Astrocyte (in vitro differentiated cells and primary cell): Measurements from ENCODE around the gene NDOR1. TPM values are rescaled to one million over a fixed set of nuclear protein-coding genes. Genes with fewer than 3 reads are reported as not detected.
"Not testable (repeated sequence)": the region's sequence is repeated elsewhere in the genome, so short reads cannot be mapped to it uniquely, and the experiment has no call there.

Experiments used
- DNase-seq: peaks from one replicate; pipeline ENCODE4 v3.0.0-alpha.2; 2010; ENCODE audit warnings: low read depth
- FAIRE-seq: peaks from 2 replicates; lab custom pipeline; 2011; peaks lifted over from hg19 to GRCh38; lab: Jason Lieb, UNC
- H2AFZ ChIP-seq: 2 replicates; pipeline ENCODE4 v1.6.0; 2012; ENCODE audit warnings: low read depth, low read length, inconsistent platforms
- H3K27ac ChIP-seq: 2 replicates; pipeline ENCODE4 v1.5.1; 2011; ENCODE audit warnings: low read depth, low read length, inconsistent platforms
- H3K27me3 ChIP-seq: 2 replicates; pipeline ENCODE4 v1.6.0; 2011; ENCODE audit warnings: low read length, inconsistent platforms; ENCODE audit not compliant: insufficient read depth
- H3K36me3 ChIP-seq: 2 replicates; pipeline ENCODE4 v1.5.1; 2011; ENCODE audit warnings: low read length, inconsistent platforms; ENCODE audit not compliant: insufficient read depth
- H3K4me1 ChIP-seq: 2 replicates; pipeline ENCODE4 v1.5.1; 2011; ENCODE audit warnings: low read length, inconsistent platforms; ENCODE audit not compliant: insufficient read depth
- H3K4me2 ChIP-seq: 2 replicates; pipeline ENCODE4 v1.6.0; 2012; ENCODE audit warnings: low read length, inconsistent platforms
- H3K4me3 ChIP-seq: 2 replicates; pipeline ENCODE4 v1.5.1; 2011; ENCODE audit warnings: low read depth, mild to moderate bottlenecking, low read length, inconsistent platforms; ENCODE audit not compliant: insufficient read depth
- H3K79me2 ChIP-seq: 2 replicates; pipeline ENCODE4 v1.6.0; 2012; ENCODE audit warnings: mild to moderate bottlenecking, low read length, inconsistent platforms; ENCODE audit not compliant: insufficient read depth
- H3K9ac ChIP-seq: 2 replicates; pipeline ENCODE4 v1.6.0; 2012; ENCODE audit warnings: mild to moderate bottlenecking, low read length, inconsistent platforms
- H3K9me3 ChIP-seq: 2 replicates; pipeline ENCODE4 v1.5.1; 2012; ENCODE audit warnings: low read depth, mild to moderate bottlenecking, low read length, inconsistent platforms; ENCODE audit not compliant: insufficient read depth
- H4K20me1 ChIP-seq: 2 replicates; pipeline ENCODE4 v1.6.0; 2012; ENCODE audit warnings: low read length, inconsistent platforms; ENCODE audit not compliant: insufficient read depth
- H3K27ac Mint-ChIP-seq: one replicate; pipeline ENCODE4 v1.8.0; 2021; ENCODE audit warnings: mild to moderate bottlenecking, mixed read lengths; ENCODE audit not compliant: unreplicated experiment
- H3K27me3 Mint-ChIP-seq: one replicate; pipeline ENCODE4 v1.8.0; 2021; ENCODE audit warnings: low read depth, mixed read lengths; ENCODE audit not compliant: unreplicated experiment
- H3K36me3 Mint-ChIP-seq: one replicate; pipeline ENCODE4 v1.8.0; 2021; ENCODE audit warnings: low read depth, mixed read lengths; ENCODE audit not compliant: unreplicated experiment
- H3K4me1 Mint-ChIP-seq: one replicate; pipeline ENCODE4 v1.8.0; 2021; ENCODE audit warnings: low read depth, mixed read lengths; ENCODE audit not compliant: unreplicated experiment
- H3K4me3 Mint-ChIP-seq: one replicate; pipeline ENCODE4 v1.8.0; 2021; ENCODE audit warnings: mild to moderate bottlenecking, moderate library complexity, mixed read lengths; ENCODE audit not compliant: unreplicated experiment
- H3K9me3 Mint-ChIP-seq: one replicate; pipeline ENCODE4 v1.8.0; 2021; ENCODE audit warnings: mild to moderate bottlenecking, mixed read lengths; ENCODE audit not compliant: unreplicated experiment
- EZH2 ChIP-seq: IDR thresholded peaks from 2 replicates; pipeline ENCODE4 v1.6.1; 2012; ENCODE audit warnings: mild to moderate bottlenecking, low read length, inconsistent platforms; ENCODE audit not compliant: insufficient read depth
- total RNA-seq: library from RNA; stranded (reverse); gene quantifications from 2 replicates; pipeline ENCODE4 v1.2.1, GENCODE V29; 2021
- TF ChIP-seq, protein P1 (sequence below): IDR thresholded peaks from 2 replicates; pipeline ENCODE4 v1.5.1; 2011; ENCODE audit warnings: low read depth, mild to moderate bottlenecking, inconsistent platforms, low read length, moderate library complexity; ENCODE audit not compliant: insufficient read depth

The NDOR1 gene
- total RNA-seq, 1 donor from 2014 or later, result 14.5 TPM

GRCh38 chr9:137262173-137262908 is 56.8 kb downstream of the NDOR1 start:
- not testable (repeated sequence) for H3K4me2 ChIP-seq, H3K36me3 Mint-ChIP-seq, FAIRE-seq, H2AFZ ChIP-seq, H3K27me3 ChIP-seq, H3K4me1 ChIP-seq, H3K36me3 ChIP-seq, H3K27me3 Mint-ChIP-seq, H3K9me3 Mint-ChIP-seq, H3K27ac Mint-ChIP-seq, H3K4me3 Mint-ChIP-seq, H3K9ac ChIP-seq, H3K4me1 Mint-ChIP-seq, H3K9me3 ChIP-seq, H3K27ac ChIP-seq, H3K4me3 ChIP-seq
- Histone ChIP-seq H4K20me1 (peaks cover 15% of the 10 kb centered on the region), H3K79me2 (peaks cover 28% of the 10 kb centered on the region)
- TF ChIP-seq, protein P1, sequence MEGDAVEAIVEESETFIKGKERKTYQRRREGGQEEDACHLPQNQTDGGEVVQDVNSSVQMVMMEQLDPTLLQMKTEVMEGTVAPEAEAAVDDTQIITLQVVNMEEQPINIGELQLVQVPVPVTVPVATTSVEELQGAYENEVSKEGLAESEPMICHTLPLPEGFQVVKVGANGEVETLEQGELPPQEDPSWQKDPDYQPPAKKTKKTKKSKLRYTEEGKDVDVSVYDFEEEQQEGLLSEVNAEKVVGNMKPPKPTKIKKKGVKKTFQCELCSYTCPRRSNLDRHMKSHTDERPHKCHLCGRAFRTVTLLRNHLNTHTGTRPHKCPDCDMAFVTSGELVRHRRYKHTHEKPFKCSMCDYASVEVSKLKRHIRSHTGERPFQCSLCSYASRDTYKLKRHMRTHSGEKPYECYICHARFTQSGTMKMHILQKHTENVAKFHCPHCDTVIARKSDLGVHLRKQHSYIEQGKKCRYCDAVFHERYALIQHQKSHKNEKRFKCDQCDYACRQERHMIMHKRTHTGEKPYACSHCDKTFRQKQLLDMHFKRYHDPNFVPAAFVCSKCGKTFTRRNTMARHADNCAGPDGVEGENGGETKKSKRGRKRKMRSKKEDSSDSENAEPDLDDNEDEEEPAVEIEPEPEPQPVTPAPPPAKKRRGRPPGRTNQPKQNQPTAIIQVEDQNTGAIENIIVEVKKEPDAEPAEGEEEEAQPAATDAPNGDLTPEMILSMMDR, result peak; percentile 33
- peak; percentile 39 for DNase-seq

- Mint-ChIP-seq H3K27ac (no peak overlapping the region), H3K9me3 (no peaks in the 10 kb centered on the region), H3K4me3 (no peak overlapping the region), H3K36me3 (peaks cover 6% of the 10 kb centered on the region), H3K27me3 (no peaks in the 10 kb centered on the region), H3K4me1 (peaks cover 3% of the 10 kb centered on the region)
- peaks cover 9% of the 10 kb centered on the region for H3K36me3 ChIP-seq
- peaks cover 3% of the 10 kb centered on the region for H3K4me1 ChIP-seq
- H3K9me3 ChIP-seq, result no peaks in the 10 kb centered on the region
- no peak for TF ChIP-seq EZH2
- TF ChIP-seq, protein P1, result no peak
- H3K27me3 ChIP-seq, result no peaks in the 10 kb centered on the region
- H3K79me2 ChIP-seq, result peaks cover 25% of the 10 kb centered on the region
- H3K4me3 ChIP-seq, result no peak overlapping the region
- FAIRE-seq (no peak), DNase-seq (no peak)
- H2AFZ ChIP-seq, result no peak overlapping the region
- no peak overlapping the region for H3K9ac ChIP-seq
- peaks cover 18% of the 10 kb centered on the region for H4K20me1 ChIP-seq
- no peak overlapping the region for H3K27ac ChIP-seq
- H3K4me2 ChIP-seq, result no peak overlapping the region
Measured at GRCh38 chr9:137262909-137263285, 57.4 kb downstream of the NDOR1 start.

- Histone ChIP-seq H3K27me3 (no peaks in the 10 kb centered on the region), H3K4me1 (peaks cover 4% of the 10 kb centered on the region), H3K9me3 (no peaks in the 10 kb centered on the region), H3K4me3 (no peak overlapping the region), H2AFZ (no peak overlapping the region), H3K36me3 (peaks cover 9% of the 10 kb centered on the region), H3K79me2 (peaks cover 21% of the 10 kb centered on the region), H3K27ac (no peak overlapping the region), H3K9ac (no peak overlapping the region), H3K4me2 (no peak overlapping the region), H4K20me1 (peaks cover 20% of the 10 kb centered on the region)
- no peak for DNase-seq
- no peak overlapping the region for H3K27ac Mint-ChIP-seq
- no peak for TF ChIP-seq EZH2
- TF ChIP-seq, protein P1, result no peak
- no peaks in the 10 kb centered on the region for H3K27me3 Mint-ChIP-seq
- no peaks in the 10 kb centered on the region for H3K9me3 Mint-ChIP-seq
- no peak overlapping the region for H3K4me3 Mint-ChIP-seq
- peaks cover 9% of the 10 kb centered on the region for H3K36me3 Mint-ChIP-seq
- no peak for FAIRE-seq
- peaks cover 3% of the 10 kb centered on the region for H3K4me1 Mint-ChIP-seq
Measured at GRCh38 chr9:137263506-137263905, 58.0 kb downstream of the NDOR1 start.
